Type B pancreatic cell (in vitro differentiated cells): ENCODE measurements around the gene ST8SIA6. TPM values are rescaled to one million over a fixed set of nuclear protein-coding genes. Genes with fewer than 3 reads are reported as not detected.
A peak's percentile ranks its signal among the peaks of the same experiment; 100 is the strongest.

Source experiments
- DNase-seq: peaks from one replicate; pipeline ENCODE4 v3.0.0; 2021; ENCODE audit warnings: mixed read lengths; ENCODE audit not compliant: unreplicated experiment; ENCODE audit errors: extremely low spot score
- H3K27ac Mint-ChIP-seq: 2 replicates; pipeline ENCODE4 v1.8.0; 2021; ENCODE audit warnings: mild to moderate bottlenecking, mixed read lengths
- H3K27me3 Mint-ChIP-seq: 2 replicates; pipeline ENCODE4 v1.8.0; 2021; ENCODE audit warnings: mixed read lengths
- H3K36me3 Mint-ChIP-seq: 2 replicates; pipeline ENCODE4 v1.8.0; 2021; ENCODE audit warnings: mixed read lengths
- H3K4me1 Mint-ChIP-seq: one replicate; pipeline ENCODE4 v1.8.0; 2021; ENCODE audit warnings: mixed read lengths; ENCODE audit not compliant: unreplicated experiment
- H3K4me3 Mint-ChIP-seq: 2 replicates; pipeline ENCODE4 v1.8.0; 2021; ENCODE audit warnings: mild to moderate bottlenecking, mixed read lengths
- H3K9me3 Mint-ChIP-seq: 2 replicates; pipeline ENCODE4 v1.8.0; 2021; ENCODE audit warnings: mixed read lengths
- CTCF ChIP-seq: fragments of 200-600 bp; sonication (generic); conservative IDR thresholded peaks from 2 replicates; pipeline ENCODE4 v1.5.0; 2021; ENCODE audit warnings: antibody characterized with exemption, mild to moderate bottlenecking
- total RNA-seq: library from RNA; stranded (reverse); gene quantifications from 2 replicates; pipeline ENCODE4 v1.2.1, GENCODE V29; 2021; ENCODE audit warnings: low replicate concordance

The ST8SIA6 gene
- total RNA-seq, 1 donor from 2014 or later = 1.8 TPM

- no peak overlapping the region for H3K27ac Mint-ChIP-seq
- H3K36me3 Mint-ChIP-seq = no peaks in the 10 kb centered on the region
- H3K4me1 Mint-ChIP-seq = peaks cover 5% of the 10 kb centered on the region
- peak; percentile 71 for TF ChIP-seq CTCF
- H3K4me3 Mint-ChIP-seq = no peak overlapping the region
- no peak for DNase-seq
- no peaks in the 10 kb centered on the region for H3K9me3 Mint-ChIP-seq
- no peaks in the 10 kb centered on the region for H3K27me3 Mint-ChIP-seq
Observed at GRCh38 chr10:17375936-17376584, 78.3 kb downstream of the ST8SIA6 start.

- peaks cover 5% of the 10 kb centered on the region for H3K4me1 Mint-ChIP-seq
- no peak overlapping the region for H3K27ac Mint-ChIP-seq
- H3K27me3 Mint-ChIP-seq = no peaks in the 10 kb centered on the region
- no peaks in the 10 kb centered on the region for H3K36me3 Mint-ChIP-seq
- no peak overlapping the region for H3K4me3 Mint-ChIP-seq
- TF ChIP-seq CTCF = no peak
- H3K9me3 Mint-ChIP-seq = peaks cover 5% of the 10 kb centered on the region
- DNase-seq = no peak
Observed at GRCh38 chr10:17368708-17369272, 85.6 kb downstream of the ST8SIA6 start.

GRCh38 chr10:17366705-17367104, 87.7 kb downstream of the ST8SIA6 start:
- no peaks in the 10 kb centered on the region for H3K4me1 Mint-ChIP-seq
- H3K4me3 Mint-ChIP-seq = no peak overlapping the region
- H3K27me3 Mint-ChIP-seq = no peaks in the 10 kb centered on the region
- H3K27ac Mint-ChIP-seq = no peak overlapping the region
- no peak for TF ChIP-seq CTCF
- DNase-seq = no peak
- H3K9me3 Mint-ChIP-seq = peaks cover 5% of the 10 kb centered on the region
- no peaks in the 10 kb centered on the region for H3K36me3 Mint-ChIP-seq

- TF ChIP-seq CTCF = no peak
Observed at GRCh38 chr10:17365402-17365801, 89.0 kb downstream of the ST8SIA6 start.

GRCh38 chr10:17358461-17358860, 95.9 kb downstream of the ST8SIA6 start:
- H3K4me1 Mint-ChIP-seq = peaks cover 5% of the 10 kb centered on the region
- H3K4me3 Mint-ChIP-seq = no peak overlapping the region
- H3K27ac Mint-ChIP-seq = no peak overlapping the region
- TF ChIP-seq CTCF = no peak
- DNase-seq = no peak
- no peaks in the 10 kb centered on the region for H3K36me3 Mint-ChIP-seq
- no peaks in the 10 kb centered on the region for H3K9me3 Mint-ChIP-seq
- H3K27me3 Mint-ChIP-seq = no peaks in the 10 kb centered on the region

More at GRCh38 chr10:17365402-17365801, 89.0 kb downstream of the ST8SIA6 start:
- no peaks in the 10 kb centered on the region for H3K4me1 Mint-ChIP-seq
- no peak overlapping the region for H3K4me3 Mint-ChIP-seq
- DNase-seq = no peak
- peaks cover 5% of the 10 kb centered on the region for H3K9me3 Mint-ChIP-seq
- H3K36me3 Mint-ChIP-seq = no peaks in the 10 kb centered on the region
- no peak overlapping the region for H3K27ac Mint-ChIP-seq
- H3K27me3 Mint-ChIP-seq = no peaks in the 10 kb centered on the region
